Stimulated activated CD4-positive, alpha-beta T cell treated with anti-CD3 and anti-CD28 coated beads, TNF-alpha, amount 100 ng/mL, for 48 hours (primary cell): ENCODE results near the gene EXOC4.
"Not testable (repeated sequence)": the region's sequence is repeated elsewhere in the genome, so short reads cannot be mapped to it uniquely, and the experiment has no call there.

ENCODE experiments used
- DNase-seq, 3 donors: peaks; one replicate each; pipeline ENCODE4 v3.0.0-alpha.2; 2020; ENCODE audit warnings: low read depth in 3 of 3

The EXOC4 gene

DNA sequence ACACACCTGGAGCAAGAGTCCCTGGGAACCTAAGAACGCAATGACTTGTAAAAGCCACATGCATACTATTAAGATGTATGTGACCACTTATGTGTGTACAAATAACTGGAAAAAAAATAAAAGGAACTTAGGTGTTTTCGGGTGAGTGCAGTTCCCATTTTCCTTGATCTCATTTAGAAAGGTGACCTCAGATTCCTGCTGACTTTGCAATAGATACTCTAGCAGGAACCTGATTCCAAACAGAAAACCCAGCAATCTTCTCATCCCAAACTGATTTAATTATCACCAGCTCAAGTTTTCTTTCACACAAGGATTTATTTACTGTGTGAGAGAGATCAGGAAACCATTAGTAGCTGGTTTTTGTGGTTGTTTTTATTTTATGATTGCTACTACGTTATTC lies 817.8 kb downstream of the EXOC4 start:
- DNase-seq = no peak

GRCh38 chr7:134071355-134072331 lies 818.8 kb downstream of the EXOC4 start:
- DNase-seq = no peak

DNA sequence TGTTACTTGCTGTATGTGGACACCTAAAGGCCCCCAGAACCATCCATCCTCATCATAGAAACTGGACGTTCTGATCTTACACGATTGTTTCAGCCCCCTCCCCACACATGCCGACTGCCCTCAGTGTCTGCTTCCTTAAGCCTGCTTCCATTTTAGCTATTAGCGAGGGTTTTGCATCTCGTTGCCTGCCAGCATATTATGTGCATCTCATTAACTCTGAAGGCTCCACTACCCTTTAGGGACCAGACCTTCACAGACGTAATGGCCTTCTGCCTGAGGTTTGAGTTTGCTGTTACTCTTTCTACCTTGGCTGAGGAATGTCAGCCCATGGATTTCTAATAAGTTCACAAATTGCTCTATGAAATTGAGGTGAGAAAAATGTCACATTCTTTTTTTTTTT lies 820.4 kb downstream of the EXOC4 start:
- no peak for DNase-seq

- DNase-seq = no peak
Measured at GRCh38 chr7:134075799-134076198, 822.9 kb downstream of the EXOC4 start.

GRCh38 chr7:134077560-134077959 lies 824.7 kb downstream of the EXOC4 start:
- not testable (repeated sequence) for DNase-seq

DNA sequence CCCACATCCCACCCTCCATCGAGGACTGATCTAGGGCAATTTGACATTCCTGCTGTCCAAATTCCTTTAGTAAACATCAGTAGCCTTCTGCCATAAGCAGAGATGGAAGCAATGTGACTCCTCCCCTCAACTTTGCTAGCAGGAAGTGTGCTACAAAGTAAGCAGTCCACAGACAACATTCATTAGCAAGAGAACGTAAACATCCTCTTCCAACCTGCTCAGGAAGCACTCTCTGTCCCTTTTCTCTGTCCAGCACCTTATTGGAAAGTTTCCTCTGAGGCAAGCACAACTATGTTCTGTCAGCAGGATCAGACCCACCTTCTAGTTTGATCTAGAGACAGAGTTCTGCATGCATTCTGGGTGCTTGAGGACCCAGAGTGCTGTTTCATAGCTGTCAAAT lies 826.1 kb downstream of the EXOC4 start:
- no peak for DNase-seq

- DNase-seq = no peak
Measured at GRCh38 chr7:134081695-134082094, 828.8 kb downstream of the EXOC4 start.

GRCh38 chr7:134083766-134084487 lies 831.0 kb downstream of the EXOC4 start:
- DNase-seq = no peak

DNA sequence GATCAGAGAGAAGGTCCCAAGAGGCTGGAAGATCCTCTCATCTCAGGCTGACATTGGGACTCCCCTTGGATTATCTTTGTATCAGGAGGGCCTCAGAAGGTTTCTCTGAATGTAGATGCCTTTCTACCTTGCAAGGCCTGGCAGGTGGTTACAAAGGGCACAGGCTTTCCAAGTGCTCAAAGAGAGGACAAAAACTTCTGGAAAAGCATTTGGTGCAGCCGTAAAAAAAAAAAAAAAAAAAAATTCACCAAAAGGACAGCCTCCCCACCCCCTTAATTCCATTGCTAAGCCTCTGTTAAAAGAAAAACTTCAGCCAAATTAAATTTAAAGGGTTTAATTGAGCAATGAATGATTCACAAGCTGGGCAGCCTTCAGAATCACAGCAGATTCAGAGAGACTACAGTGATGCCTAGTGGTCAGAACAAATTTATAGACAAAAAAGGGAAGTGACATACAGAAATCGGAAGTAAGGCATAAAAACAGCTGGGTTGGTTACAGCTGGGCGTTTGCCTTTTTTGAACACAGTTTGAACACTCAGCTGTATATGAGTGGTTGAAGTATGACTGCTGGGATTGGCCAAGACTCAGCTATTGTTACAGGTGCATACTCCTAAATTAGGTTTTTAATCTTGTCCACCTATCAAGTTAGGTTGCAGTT lies 831.7 kb downstream of the EXOC4 start:
- DNase-seq = no peak

GRCh38 chr7:134085311-134085710 lies 832.4 kb downstream of the EXOC4 start:
- no peak for DNase-seq

GRCh38 chr7:134086998-134087735 lies 834.3 kb downstream of the EXOC4 start:
- DNase-seq = no peak

DNA sequence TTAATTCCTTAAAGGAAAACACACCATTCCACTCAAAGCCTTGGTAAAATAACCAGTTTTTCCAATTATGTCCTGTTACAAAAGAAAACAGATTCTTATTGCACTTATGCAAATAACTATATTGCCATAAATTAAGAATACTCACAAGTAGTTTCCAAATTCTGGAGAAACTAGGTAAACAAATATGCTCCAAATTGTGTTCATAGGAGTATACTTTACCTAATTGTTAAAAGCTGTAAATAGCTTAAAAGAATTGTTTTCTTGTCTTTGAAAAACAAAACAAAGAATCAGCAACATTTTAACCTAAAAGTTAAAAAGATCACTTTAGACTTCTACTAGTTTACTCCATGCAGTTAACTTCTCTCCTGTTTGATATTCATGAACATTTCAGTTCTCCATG lies 835.3 kb downstream of the EXOC4 start:
- no peak for DNase-seq

DNA sequence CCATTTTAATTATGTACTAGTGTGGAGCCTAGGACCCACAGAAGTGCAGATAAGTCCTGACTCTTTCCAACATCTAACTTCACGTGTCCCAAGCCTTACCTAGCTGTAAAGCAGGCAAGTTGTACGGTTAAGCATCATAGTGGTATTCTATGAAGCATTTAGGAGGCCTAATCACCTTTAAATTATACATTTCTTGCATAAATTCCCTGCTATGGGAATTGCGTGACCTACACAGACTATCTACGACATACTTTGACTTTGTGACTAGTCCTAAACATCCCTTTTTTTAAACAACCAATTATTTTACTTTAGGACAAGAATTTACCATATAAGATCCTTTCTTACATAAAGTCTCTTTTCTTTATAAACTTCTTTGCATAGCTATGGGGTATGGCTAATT lies 836.6 kb downstream of the EXOC4 start:
- no peak for DNase-seq

DNA sequence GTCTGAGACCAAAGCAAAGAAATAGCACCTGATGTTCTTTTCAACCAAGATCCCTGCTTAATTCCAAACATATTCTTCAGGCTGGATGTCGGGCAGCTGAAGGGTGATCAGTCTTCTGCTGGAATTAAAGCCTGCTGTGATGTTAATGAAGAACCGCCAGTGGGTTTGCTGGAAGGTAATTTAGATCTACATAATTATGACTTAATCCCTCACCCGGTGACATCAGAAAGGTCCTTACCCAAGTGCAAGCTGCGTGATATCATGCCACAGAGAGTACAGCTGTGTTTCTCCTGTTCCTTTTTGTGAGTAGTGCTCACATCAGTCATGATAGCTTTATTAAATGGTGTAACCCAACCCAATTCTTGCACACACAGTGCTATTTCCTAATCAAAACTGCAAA lies 845.2 kb downstream of the EXOC4 start:
- DNase-seq = no peak

DNA sequence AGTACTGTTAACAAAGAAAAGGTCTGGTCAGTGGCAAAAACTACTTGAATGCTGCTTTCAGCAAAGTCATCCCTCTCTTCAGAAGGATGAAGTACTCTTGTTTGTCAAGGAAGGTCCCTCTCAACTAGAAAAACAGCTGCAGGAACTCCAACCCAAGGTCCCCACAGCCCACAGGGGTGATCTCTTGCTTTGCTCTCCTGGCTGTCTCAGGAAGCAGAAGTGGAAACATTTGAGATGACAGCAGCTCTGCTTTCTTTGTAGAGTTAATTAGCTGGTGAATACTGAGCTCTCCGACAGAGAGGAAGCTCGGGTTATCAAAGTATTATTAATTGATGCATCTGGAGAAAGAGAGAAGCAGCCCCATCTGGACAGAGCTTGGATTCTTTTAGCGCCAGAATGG lies 848.8 kb downstream of the EXOC4 start:
- DNase-seq = no peak

DNA sequence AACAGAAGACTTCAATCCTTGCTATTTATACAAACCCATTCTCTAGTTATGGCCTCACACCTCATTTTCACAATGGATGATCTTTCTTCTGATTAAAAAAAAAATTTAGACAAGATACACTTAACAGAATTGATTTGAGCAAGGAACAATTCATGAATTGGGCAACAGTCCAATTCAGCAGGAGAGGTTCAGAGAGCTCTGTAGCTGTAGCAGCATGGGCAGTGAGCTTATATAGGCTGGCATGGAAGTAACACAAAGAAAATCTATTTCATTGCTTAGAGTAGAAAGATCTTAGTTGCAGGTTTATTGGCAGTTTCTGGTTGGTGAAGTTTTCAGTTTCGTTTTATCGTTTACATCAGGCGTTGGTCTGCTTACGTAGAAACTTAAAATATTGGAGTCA lies 851.3 kb downstream of the EXOC4 start:
- no peak for DNase-seq

DNA sequence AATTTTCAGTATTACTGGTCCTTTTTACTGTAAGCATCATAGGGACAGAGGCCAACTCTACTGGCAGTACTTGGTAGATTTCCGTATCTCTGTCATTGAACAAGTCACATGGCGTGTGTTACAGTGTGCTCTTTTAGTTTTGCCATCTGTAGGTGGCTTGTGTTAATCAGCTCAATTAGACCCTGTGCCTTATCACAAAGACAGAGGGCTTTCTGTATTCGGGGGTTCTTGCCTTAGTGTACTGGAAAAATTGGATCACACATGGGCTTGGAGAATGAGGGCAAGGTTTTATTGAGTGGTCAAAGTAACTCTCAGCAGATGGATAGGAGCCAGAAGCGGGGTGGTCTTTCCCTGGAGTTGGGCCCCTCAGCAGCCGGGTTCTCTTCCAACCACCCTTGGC lies 853.0 kb downstream of the EXOC4 start:
- DNase-seq = no peak

DNA sequence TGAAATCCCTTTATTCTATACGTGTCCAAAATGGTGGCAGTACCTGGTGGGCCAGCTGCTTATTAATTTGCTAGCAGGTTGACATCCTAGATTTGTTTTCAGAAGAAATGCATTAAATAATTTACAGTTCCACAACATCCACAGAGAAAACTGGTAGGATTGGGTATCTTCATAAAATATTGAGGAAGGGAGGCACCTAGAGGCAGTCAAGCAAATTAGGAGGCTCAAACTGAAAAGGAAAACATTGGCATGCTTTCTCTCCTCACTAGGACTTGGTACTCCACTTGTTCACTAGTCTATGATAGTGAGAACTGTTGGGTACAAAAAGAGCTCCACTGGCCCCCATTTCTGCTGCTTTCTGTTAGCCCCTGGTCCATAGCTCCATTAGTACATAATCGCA lies 855.9 kb downstream of the EXOC4 start:
- no peak for DNase-seq

- no peak for DNase-seq
Measured at GRCh38 chr7:134113655-134114054, 860.8 kb downstream of the EXOC4 start.

GRCh38 chr7:134114992-134115391 lies 862.1 kb downstream of the EXOC4 start:
- DNase-seq = no peak
